ENCODE results near the gene CCT4. TPM values are rescaled to one million over a fixed set of nuclear protein-coding genes. Genes with fewer than 3 reads are reported as not detected.

The CCT4 gene
- total and polyA plus RNA-seq, 2 experiments from 2014 or later: 333 to 343 TPM

DNA sequence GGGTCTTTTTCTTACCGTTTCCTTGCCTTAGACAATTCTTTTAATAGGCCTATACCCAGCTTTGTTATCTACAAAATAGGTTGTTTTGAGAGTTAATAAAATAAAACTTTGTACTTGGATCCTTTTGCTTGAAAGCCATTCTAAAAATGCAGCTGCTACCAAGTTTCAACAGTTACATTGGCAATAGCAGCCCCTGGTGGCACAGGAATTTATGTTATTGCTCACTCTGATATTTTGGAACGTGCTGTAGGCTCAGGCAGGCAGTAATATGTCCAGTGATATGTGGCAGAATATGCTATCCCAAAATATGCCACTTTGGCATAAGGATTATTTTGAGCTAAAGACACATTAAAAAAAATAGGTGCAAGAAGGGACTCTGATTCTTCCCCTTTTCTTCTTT lies 10.4 kb upstream of the CCT4 start:
- ATAC-seq: no peak
- no peaks in the 10 kb centered on the region for H3K36me3 Mint-ChIP-seq (ENCODE audit: low read depth)
- no peaks in the 10 kb centered on the region for H3K9me3 Mint-ChIP-seq

DNA sequence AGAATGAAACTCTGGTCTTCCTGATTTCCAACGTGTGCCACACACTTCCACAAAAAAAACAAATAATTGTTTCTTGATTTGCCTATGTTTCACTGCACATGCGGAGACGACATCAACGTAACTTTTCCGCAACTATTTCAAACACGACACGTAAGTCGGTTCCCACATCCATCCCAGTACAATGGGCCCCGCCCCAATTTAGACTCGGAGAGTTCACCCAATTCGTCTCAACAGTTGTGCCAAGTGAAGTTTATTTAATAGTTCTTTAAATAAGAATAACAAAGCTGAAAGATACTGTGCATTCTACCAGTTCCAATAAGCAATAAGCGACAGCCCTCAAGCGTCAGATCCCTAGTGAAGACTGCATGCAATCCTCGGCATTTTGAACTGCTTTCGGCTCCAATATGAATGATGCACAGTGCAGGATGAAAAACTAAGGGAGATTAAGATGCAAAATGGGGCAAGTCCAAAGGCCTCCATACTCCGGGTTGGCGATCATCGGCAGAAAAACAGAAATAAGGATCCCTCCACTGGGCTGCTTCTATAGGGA lies 664 bp downstream of the CCT4 start:
- H3K4me1 Mint-ChIP-seq: peaks cover 15% of the 10 kb centered on the region
- peaks cover 32% of the 10 kb centered on the region for H3K36me3 ChIP-seq (ENCODE audit: insufficient read depth)
- H3K79me2 ChIP-seq (replicated peaks; ENCODE audit: insufficient read depth): peaks cover 57% of the 10 kb centered on the region
- H3F3A ChIP-seq (replicated peaks; ENCODE audit: low read depth): peaks cover 22% of the 10 kb centered on the region; the same call in 1 of the 2 replicates
- H3K9me3 Mint-ChIP-seq: no peaks in the 10 kb centered on the region
- H4K20me1 ChIP-seq (replicated peaks; ENCODE audit: insufficient read depth): peaks cover 42% of the 10 kb centered on the region
- peak overlapping the region; percentile 86 for H3K4me3 ChIP-seq
- H3K27me3 ChIP-seq (ENCODE audit: insufficient read depth): no peaks in the 10 kb centered on the region
- peak overlapping the region; percentile 93 for H3K4me2 ChIP-seq
- ATAC-seq (no peak), DNase-seq (ENCODE audit: low spot score) (peak; percentile 29)
- H3K4me3 Mint-ChIP-seq: peak overlapping the region; percentile 99
- peak overlapping the region; percentile 95 for H3K27ac ChIP-seq (ENCODE audit: low read depth)
- H3K4me1 ChIP-seq (ENCODE audit: insufficient read depth): no peaks in the 10 kb centered on the region
- H3K27me3 Mint-ChIP-seq (ENCODE audit: insufficient read depth, low read depth, poor library complexity): peaks cover 2% of the 10 kb centered on the region
- peak overlapping the region; percentile 94 for H2AFZ ChIP-seq
- H3K9me2 ChIP-seq (ENCODE audit: insufficient read depth): no peaks in the 10 kb centered on the region
- H3K36me3 Mint-ChIP-seq (ENCODE audit: low read depth): peaks cover 52% of the 10 kb centered on the region
- peak overlapping the region; percentile 99 for H3K27ac Mint-ChIP-seq
- TF ChIP-seq, protein P1, sequence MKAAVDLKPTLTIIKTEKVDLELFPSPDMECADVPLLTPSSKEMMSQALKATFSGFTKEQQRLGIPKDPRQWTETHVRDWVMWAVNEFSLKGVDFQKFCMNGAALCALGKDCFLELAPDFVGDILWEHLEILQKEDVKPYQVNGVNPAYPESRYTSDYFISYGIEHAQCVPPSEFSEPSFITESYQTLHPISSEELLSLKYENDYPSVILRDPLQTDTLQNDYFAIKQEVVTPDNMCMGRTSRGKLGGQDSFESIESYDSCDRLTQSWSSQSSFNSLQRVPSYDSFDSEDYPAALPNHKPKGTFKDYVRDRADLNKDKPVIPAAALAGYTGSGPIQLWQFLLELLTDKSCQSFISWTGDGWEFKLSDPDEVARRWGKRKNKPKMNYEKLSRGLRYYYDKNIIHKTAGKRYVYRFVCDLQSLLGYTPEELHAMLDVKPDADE (IDR thresholded peaks at IDR 0.05): no peak
- TF ChIP-seq NANOG (IDR thresholded peaks at IDR 0.05; ENCODE audit: borderline replicate concordance): no peak
- TF ChIP-seq CREB1 (CRISPR knock-in tag; IDR thresholded peaks at IDR 0.05; ENCODE audit: low read depth): no peak
- TF ChIP-seq EZH2 (IDR thresholded peaks at IDR 0.05; ENCODE audit: low read depth, unreplicated experiment): no peak
- TF ChIP-seq, protein P2, sequence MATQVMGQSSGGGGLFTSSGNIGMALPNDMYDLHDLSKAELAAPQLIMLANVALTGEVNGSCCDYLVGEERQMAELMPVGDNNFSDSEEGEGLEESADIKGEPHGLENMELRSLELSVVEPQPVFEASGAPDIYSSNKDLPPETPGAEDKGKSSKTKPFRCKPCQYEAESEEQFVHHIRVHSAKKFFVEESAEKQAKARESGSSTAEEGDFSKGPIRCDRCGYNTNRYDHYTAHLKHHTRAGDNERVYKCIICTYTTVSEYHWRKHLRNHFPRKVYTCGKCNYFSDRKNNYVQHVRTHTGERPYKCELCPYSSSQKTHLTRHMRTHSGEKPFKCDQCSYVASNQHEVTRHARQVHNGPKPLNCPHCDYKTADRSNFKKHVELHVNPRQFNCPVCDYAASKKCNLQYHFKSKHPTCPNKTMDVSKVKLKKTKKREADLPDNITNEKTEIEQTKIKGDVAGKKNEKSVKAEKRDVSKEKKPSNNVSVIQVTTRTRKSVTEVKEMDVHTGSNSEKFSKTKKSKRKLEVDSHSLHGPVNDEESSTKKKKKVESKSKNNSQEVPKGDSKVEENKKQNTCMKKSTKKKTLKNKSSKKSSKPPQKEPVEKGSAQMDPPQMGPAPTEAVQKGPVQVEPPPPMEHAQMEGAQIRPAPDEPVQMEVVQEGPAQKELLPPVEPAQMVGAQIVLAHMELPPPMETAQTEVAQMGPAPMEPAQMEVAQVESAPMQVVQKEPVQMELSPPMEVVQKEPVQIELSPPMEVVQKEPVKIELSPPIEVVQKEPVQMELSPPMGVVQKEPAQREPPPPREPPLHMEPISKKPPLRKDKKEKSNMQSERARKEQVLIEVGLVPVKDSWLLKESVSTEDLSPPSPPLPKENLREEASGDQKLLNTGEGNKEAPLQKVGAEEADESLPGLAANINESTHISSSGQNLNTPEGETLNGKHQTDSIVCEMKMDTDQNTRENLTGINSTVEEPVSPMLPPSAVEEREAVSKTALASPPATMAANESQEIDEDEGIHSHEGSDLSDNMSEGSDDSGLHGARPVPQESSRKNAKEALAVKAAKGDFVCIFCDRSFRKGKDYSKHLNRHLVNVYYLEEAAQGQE (IDR thresholded peaks at IDR 0.05; ENCODE audit: unreplicated experiment): no peak
- TF ChIP-seq, protein P3, sequence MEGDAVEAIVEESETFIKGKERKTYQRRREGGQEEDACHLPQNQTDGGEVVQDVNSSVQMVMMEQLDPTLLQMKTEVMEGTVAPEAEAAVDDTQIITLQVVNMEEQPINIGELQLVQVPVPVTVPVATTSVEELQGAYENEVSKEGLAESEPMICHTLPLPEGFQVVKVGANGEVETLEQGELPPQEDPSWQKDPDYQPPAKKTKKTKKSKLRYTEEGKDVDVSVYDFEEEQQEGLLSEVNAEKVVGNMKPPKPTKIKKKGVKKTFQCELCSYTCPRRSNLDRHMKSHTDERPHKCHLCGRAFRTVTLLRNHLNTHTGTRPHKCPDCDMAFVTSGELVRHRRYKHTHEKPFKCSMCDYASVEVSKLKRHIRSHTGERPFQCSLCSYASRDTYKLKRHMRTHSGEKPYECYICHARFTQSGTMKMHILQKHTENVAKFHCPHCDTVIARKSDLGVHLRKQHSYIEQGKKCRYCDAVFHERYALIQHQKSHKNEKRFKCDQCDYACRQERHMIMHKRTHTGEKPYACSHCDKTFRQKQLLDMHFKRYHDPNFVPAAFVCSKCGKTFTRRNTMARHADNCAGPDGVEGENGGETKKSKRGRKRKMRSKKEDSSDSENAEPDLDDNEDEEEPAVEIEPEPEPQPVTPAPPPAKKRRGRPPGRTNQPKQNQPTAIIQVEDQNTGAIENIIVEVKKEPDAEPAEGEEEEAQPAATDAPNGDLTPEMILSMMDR (conservative IDR thresholded peaks at IDR 0.05; ENCODE audit: low read depth in 2 of 2): no peak
- no peak for TF ChIP-seq ZNF114 (CRISPR knock-in tag; IDR thresholded peaks at IDR 0.05)
- TF ChIP-seq ZNF331 (CRISPR knock-in tag; IDR thresholded peaks at IDR 0.05; ENCODE audit: low read depth): no peak
- no peak for TF ChIP-seq JUNB (IDR thresholded peaks at IDR 0.05; ENCODE audit: unreplicated experiment)
- no peak for TF ChIP-seq STAT1 (IDR thresholded peaks at IDR 0.05; ENCODE audit: unreplicated experiment)
- no peak for TF ChIP-seq EZH2phosphoT487 (IDR thresholded peaks at IDR 0.05; ENCODE audit: unreplicated experiment)
- TF ChIP-seq POLR2AphosphoS5 (IDR thresholded peaks at IDR 0.05; ENCODE audit: low read depth): no peak

More for the DNA sequence above, 10.4 kb upstream of the CCT4 start:
- TF ChIP-seq, protein P3 (conservative IDR thresholded peaks at IDR 0.05; ENCODE audit: low read depth in 2 of 2): peak; percentile 43 to 60
- TF ChIP-seq, protein P1 (IDR thresholded peaks at IDR 0.05): no peak
- no peaks in the 10 kb centered on the region for H3F3A ChIP-seq (replicated peaks; ENCODE audit: low read depth)
- H3K27me3 ChIP-seq (ENCODE audit: insufficient read depth): no peaks in the 10 kb centered on the region
- H3K36me3 ChIP-seq (ENCODE audit: insufficient read depth): no peaks in the 10 kb centered on the region
- H3K4me2 ChIP-seq: no peak overlapping the region
- no peaks in the 10 kb centered on the region for H3K9me2 ChIP-seq (ENCODE audit: insufficient read depth)
- H4K20me1 ChIP-seq (replicated peaks; ENCODE audit: insufficient read depth): no peaks in the 10 kb centered on the region
- no peak overlapping the region for H2AFZ ChIP-seq
- peak; percentile 21 for DNase-seq (ENCODE audit: low spot score)
- H3K4me3 ChIP-seq: no peak overlapping the region
- Mint-ChIP-seq H3K27ac (no peak overlapping the region), H3K4me3 (no peak overlapping the region), H3K27me3 (ENCODE audit: insufficient read depth, low read depth, poor library complexity) (no peaks in the 10 kb centered on the region), H3K4me1 (no peaks in the 10 kb centered on the region)
- no peaks in the 10 kb centered on the region for H3K4me1 ChIP-seq (ENCODE audit: insufficient read depth)
- no peak overlapping the region for H3K27ac ChIP-seq (ENCODE audit: low read depth)
- no peaks in the 10 kb centered on the region for H3K79me2 ChIP-seq (replicated peaks; ENCODE audit: insufficient read depth)

Measured in GM23338 (cell line).